Mesenchymal stem cell (in vitro differentiated cells and primary cell): ENCODE measurements around the gene ATE1.
A peak's percentile ranks its signal among the peaks of the same experiment; 100 is the strongest.

Experiments used
- DNase-seq: peaks from one replicate; pipeline ENCODE4 v3.0.0-alpha.2; 2013
- H2AFZ ChIP-seq: one replicate; pipeline ENCODE4 v1.6.1; 2013; ENCODE audit warnings: low read depth, mild to moderate bottlenecking, control low read depth, inconsistent platforms, low read length, moderate library complexity
- H2AK5ac ChIP-seq: 2 replicates; pipeline ENCODE4 v1.6.1; 2013; ENCODE audit warnings: low read length, moderate library complexity, mild to moderate bottlenecking, inconsistent platforms; ENCODE audit not compliant: severe bottlenecking
- H2BK120ac ChIP-seq: one replicate; pipeline ENCODE4 v1.6.1; 2013; ENCODE audit warnings: low read depth, mild to moderate bottlenecking, inconsistent platforms, low read length, moderate library complexity
- H2BK12ac ChIP-seq, 2 experiments: one replicate each; pipeline ENCODE4 v1.6.1; 2013; ENCODE audit warnings: inconsistent platforms in 2 of 2, low read length in 2 of 2, mild to moderate bottlenecking in 2 of 2, moderate library complexity in 2 of 2, control low read depth in 1 of 2
- H2BK15ac ChIP-seq: one replicate; pipeline ENCODE4 v1.6.1; 2013; ENCODE audit warnings: mild to moderate bottlenecking, low read depth, inconsistent platforms; ENCODE audit not compliant: poor library complexity, severe bottlenecking
- H2BK5ac ChIP-seq: 2 replicates; pipeline ENCODE4 v1.6.1; 2013; ENCODE audit warnings: low read depth, mild to moderate bottlenecking, low read length, control low read depth, inconsistent platforms; ENCODE audit not compliant: poor library complexity, severe bottlenecking
- H3K14ac ChIP-seq, 2 experiments: one replicate each; pipeline ENCODE4 v1.6.1; 2013; ENCODE audit warnings: inconsistent platforms in 2 of 2, low read length in 2 of 2, control low read depth in 1 of 2, mild to moderate bottlenecking in 1 of 2, moderate library complexity in 1 of 2
- H3K18ac ChIP-seq, 2 experiments: one replicate each; pipeline ENCODE4 v1.6.1; 2013; ENCODE audit warnings: inconsistent platforms in 2 of 2, low read length in 2 of 2, control low read depth in 1 of 2, low read depth in 1 of 2, mild to moderate bottlenecking in 1 of 2
- H3K23ac ChIP-seq, 2 experiments: one replicate each; pipeline ENCODE4 v1.6.1; 2013; ENCODE audit warnings: inconsistent platforms in 2 of 2, low read length in 2 of 2, mild to moderate bottlenecking in 2 of 2, moderate library complexity in 2 of 2, control low read depth in 1 of 2
- H3K27ac ChIP-seq: 2 replicates; pipeline ENCODE4 v1.5.1; 2013; ENCODE audit warnings: mild to moderate bottlenecking, moderate library complexity, low read length, control low read depth, inconsistent platforms; ENCODE audit not compliant: poor library complexity, severe bottlenecking
- H3K27me3 ChIP-seq, 2 experiments: 2 replicates each; pipeline versions ENCODE4 v1.6.1 to v1.7.0; 2013; ENCODE audit warnings: low read length in 2 of 2, mild to moderate bottlenecking in 2 of 2, moderate library complexity in 2 of 2, control low read depth in 1 of 2, inconsistent platforms in 1 of 2; ENCODE audit not compliant: control insufficient read depth in 1 of 2, insufficient read depth in 1 of 2
- H3K36me3 ChIP-seq, 2 experiments: 2 replicates each; pipeline versions ENCODE4 v1.6.1 to v1.7.0; 2013; ENCODE audit warnings: low read length in 2 of 2, control low read depth in 1 of 2, inconsistent platforms in 1 of 2, low read depth in 1 of 2, mild to moderate bottlenecking in 1 of 2; ENCODE audit not compliant: insufficient read depth in 2 of 2, control insufficient read depth in 1 of 2
- H3K4ac ChIP-seq, 2 experiments: one replicate each; pipeline ENCODE4 v1.6.1; 2013; ENCODE audit warnings: inconsistent platforms in 2 of 2, low read length in 2 of 2, mild to moderate bottlenecking in 2 of 2, moderate library complexity in 2 of 2, control low read depth in 1 of 2, low read depth in 1 of 2
- H3K4me1 ChIP-seq: 2 replicates; pipeline ENCODE4 v1.6.1; 2013; ENCODE audit warnings: low read depth, low read length, control low read depth; ENCODE audit not compliant: control insufficient read depth, insufficient read depth
- H3K4me2 ChIP-seq: 2 replicates; pipeline ENCODE4 v1.6.1; 2013; ENCODE audit warnings: low read length, mild to moderate bottlenecking, inconsistent platforms; ENCODE audit not compliant: poor library complexity, severe bottlenecking
- H3K4me3 ChIP-seq, 2 experiments: 2 replicates each; pipeline versions ENCODE4 v1.5.1 to v1.7.0; 2013; ENCODE audit warnings: low read length in 2 of 2, mild to moderate bottlenecking in 2 of 2, control low read depth in 1 of 2, low read depth in 1 of 2; ENCODE audit not compliant: insufficient read depth in 1 of 2
- H3K79me1 ChIP-seq: replicated peaks from 2 replicates; pipeline ENCODE4 v1.6.1; 2013; ENCODE audit warnings: mild to moderate bottlenecking, control low read depth, low read length, inconsistent platforms; ENCODE audit not compliant: poor library complexity, severe bottlenecking
- H3K9ac ChIP-seq: 2 replicates; pipeline ENCODE4 v1.7.0; 2013; ENCODE audit warnings: mild to moderate bottlenecking, low read length, moderate library complexity
- H3K9me3 ChIP-seq: 2 replicates; pipeline ENCODE4 v1.7.0; 2013; ENCODE audit warnings: mild to moderate bottlenecking, low read length; ENCODE audit not compliant: control insufficient read depth
- H4K8ac ChIP-seq: one replicate; pipeline ENCODE4 v1.6.1; 2013; ENCODE audit warnings: inconsistent platforms, mild to moderate bottlenecking, low read length, moderate library complexity
- H4K91ac ChIP-seq: one replicate; pipeline ENCODE4 v1.6.1; 2013; ENCODE audit warnings: mild to moderate bottlenecking, low read length, inconsistent platforms
- WGBS: methylation state at CpG from one replicate; pipeline ENCODE4 v1.1.7; 2013; ENCODE audit warnings: mixed read lengths; 5-methylcytosine and 5-hydroxymethylcytosine counted together

ATE1 gene

DNA sequence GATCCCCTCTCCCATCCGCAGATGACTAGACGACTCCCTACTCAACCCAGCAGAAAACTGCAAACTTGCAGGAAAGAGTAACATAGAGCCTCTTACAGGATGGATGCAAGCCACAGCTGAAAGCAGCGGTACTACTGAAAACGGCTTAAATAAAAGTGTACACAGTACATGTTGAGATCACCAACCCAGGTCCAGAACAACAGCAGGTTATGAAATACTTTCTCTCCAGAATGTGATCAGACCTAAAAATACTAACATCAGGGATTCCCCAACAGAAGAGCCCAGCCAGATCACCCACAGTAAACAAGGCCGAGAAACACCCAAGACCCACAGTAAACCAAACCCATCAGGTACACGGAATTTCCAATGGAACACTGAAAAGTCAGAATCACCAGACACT is 13.2 kb downstream of the ATE1 start:
- H3K14ac ChIP-seq: no peak overlapping the region

DNA sequence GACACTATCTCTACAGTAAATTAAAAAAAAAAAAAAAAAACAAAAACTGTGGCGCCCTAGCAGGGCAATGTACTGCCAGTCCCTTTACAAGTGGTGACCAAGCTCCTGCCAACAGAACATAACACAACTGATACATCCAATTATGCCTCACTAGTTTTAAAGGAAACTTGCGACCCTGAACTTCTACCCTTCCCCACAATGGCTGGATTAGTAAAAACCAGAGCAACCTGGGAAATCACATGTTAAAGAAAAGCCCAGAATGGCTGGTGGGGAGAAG is 16.5 kb downstream of the ATE1 start:
- peaks cover 27 to 44% of the 10 kb centered on the region in 2 experiments for H3K36me3 ChIP-seq
- peak overlapping the region; percentile 73 for H2AK5ac ChIP-seq
- no peak for DNase-seq
- H2BK120ac ChIP-seq: no peak overlapping the region
- H4K91ac ChIP-seq: no peak overlapping the region
- no peak overlapping the region for H3K4ac ChIP-seq
- no peak overlapping the region for H3K23ac ChIP-seq
- no peak overlapping the region for H2BK12ac ChIP-seq
- H2AFZ ChIP-seq: no peak overlapping the region
- no peaks in the 10 kb centered on the region for H3K9me3 ChIP-seq
- no peak overlapping the region for H3K14ac ChIP-seq
- H2BK5ac ChIP-seq: no peak overlapping the region
- H3K4me3 ChIP-seq: no peak overlapping the region
- 100% methylated on average over 1 of the region's 2 CpGs for WGBS
- no peak overlapping the region for H3K18ac ChIP-seq
- no peak overlapping the region for H3K4me2 ChIP-seq
- H3K79me1 ChIP-seq: peaks cover 19% of the 10 kb centered on the region
- H2BK15ac ChIP-seq: no peak overlapping the region
- H4K8ac ChIP-seq: no peak overlapping the region
- no peaks in the 10 kb centered on the region for H3K27me3 ChIP-seq
- H3K27ac ChIP-seq: no peak overlapping the region
- H3K4me1 ChIP-seq: no peaks in the 10 kb centered on the region
- no peak overlapping the region for H3K9ac ChIP-seq

More for the DNA sequence above, 13.2 kb downstream of the ATE1 start:
- no peak overlapping the region for H2BK5ac ChIP-seq
- no peak overlapping the region for H3K27ac ChIP-seq
- H2BK15ac ChIP-seq: no peak overlapping the region
- no peak overlapping the region for H3K4ac ChIP-seq
- no peaks in the 10 kb centered on the region for H3K27me3 ChIP-seq
- no peak overlapping the region for H3K4me3 ChIP-seq
- no peak for DNase-seq
- H3K4me1 ChIP-seq: no peaks in the 10 kb centered on the region
- no peak overlapping the region for H3K18ac ChIP-seq
- H3K79me1 ChIP-seq: peaks cover 16% of the 10 kb centered on the region
- 97% methylated on average over 6 of the region's 6 CpGs for WGBS
- H2AFZ ChIP-seq: no peak overlapping the region
- no peak overlapping the region for H3K23ac ChIP-seq
- no peaks in the 10 kb centered on the region for H3K9me3 ChIP-seq
- peaks cover 24 to 40% of the 10 kb centered on the region in 2 experiments for H3K36me3 ChIP-seq
- no peak overlapping the region for H3K4me2 ChIP-seq
- no peak overlapping the region for H4K91ac ChIP-seq
- no peak overlapping the region for H2AK5ac ChIP-seq
- no peak overlapping the region for H4K8ac ChIP-seq
- no peak overlapping the region for H2BK12ac ChIP-seq
- no peak overlapping the region for H3K9ac ChIP-seq
- no peak overlapping the region for H2BK120ac ChIP-seq

DNA sequence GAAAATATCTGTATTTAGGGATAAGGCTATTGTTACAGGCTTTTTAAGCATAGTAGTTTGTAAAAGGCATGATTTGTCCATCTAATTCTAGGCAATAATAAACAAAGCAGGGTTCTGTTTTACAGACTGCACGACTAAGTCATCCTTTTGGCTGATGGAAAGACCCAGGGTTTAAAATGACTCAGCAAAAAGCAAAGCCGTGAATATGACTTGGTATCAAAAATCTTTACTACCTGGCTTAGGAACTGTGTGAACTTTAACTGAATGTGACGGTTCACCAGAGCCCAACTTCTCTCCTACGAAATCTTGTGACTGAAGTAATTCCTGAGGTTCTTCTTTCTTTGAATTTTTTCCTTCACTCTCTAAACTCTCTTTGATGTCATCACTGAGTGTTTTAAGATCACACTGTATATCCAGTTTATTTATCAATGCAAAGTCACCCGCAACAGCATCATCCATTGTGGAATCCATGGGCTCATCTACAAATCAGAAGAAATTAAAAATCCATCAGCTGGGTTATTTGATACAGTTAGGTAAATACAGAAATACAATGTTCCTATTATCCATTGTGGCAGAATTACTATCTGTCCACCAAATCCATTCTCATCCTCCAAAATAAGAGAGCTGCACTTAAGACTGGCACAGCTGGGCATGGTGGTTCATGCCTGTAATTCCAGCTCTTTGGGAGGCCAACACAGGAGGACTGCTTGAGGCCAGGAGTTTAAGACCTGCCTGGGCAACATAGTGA is 17.0 kb downstream of the ATE1 start:
- no peak overlapping the region for H3K4ac ChIP-seq
- no peak overlapping the region for H3K27ac ChIP-seq
- no peak overlapping the region for H4K91ac ChIP-seq
- no peak overlapping the region for H2AK5ac ChIP-seq
- no peak overlapping the region for H3K4me3 ChIP-seq
- no peaks in the 10 kb centered on the region for H3K9me3 ChIP-seq
- H3K18ac ChIP-seq: no peak overlapping the region
- H2BK12ac ChIP-seq: no peak overlapping the region
- peak; percentile 62 for DNase-seq
- peak overlapping the region; percentile 71 for H3K9ac ChIP-seq
- H3K36me3 ChIP-seq: peaks cover 27 to 44% of the 10 kb centered on the region in 2 experiments
- no peak overlapping the region for H3K4me2 ChIP-seq
- WGBS: 50% methylated on average over 5 of the region's 5 CpGs
- H2AFZ ChIP-seq: no peak overlapping the region
- H2BK15ac ChIP-seq: no peak overlapping the region
- H3K14ac ChIP-seq: no peak overlapping the region
- no peak overlapping the region for H4K8ac ChIP-seq
- no peak overlapping the region for H2BK120ac ChIP-seq
- no peaks in the 10 kb centered on the region for H3K4me1 ChIP-seq
- H3K79me1 ChIP-seq: peaks cover 19% of the 10 kb centered on the region
- H3K23ac ChIP-seq: no peak overlapping the region
- no peaks in the 10 kb centered on the region for H3K27me3 ChIP-seq
- no peak overlapping the region for H2BK5ac ChIP-seq

DNA sequence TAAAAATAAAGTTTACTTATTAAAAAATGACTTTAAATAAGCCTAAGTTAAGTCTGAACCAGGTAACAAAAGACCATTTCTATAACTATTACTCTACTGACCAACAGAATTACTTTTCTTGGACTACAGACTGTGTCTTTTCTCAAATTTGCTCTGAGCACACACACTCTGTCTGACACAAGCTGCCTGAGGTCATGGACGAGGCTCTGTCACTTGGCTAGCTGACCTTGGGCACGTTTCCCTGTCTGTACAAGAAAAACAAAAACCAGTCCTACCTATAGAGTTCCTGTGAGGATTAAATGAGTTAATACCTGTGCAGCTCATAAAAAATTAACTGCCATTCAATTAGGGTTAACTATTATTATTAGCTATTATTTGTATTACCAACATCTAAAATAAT is 22.9 kb downstream of the ATE1 start:
- Histone ChIP-seq H2BK12ac (no peak overlapping the region), H2AFZ (no peak overlapping the region), H3K4ac (no peak overlapping the region), H3K9ac (no peak overlapping the region), H3K36me3 (peaks cover 15 to 47% of the 10 kb centered on the region in 2 experiments), H3K4me2 (no peak overlapping the region), H3K9me3 (no peaks in the 10 kb centered on the region), H4K8ac (no peak overlapping the region), H3K79me1 (peaks cover 13% of the 10 kb centered on the region), H3K23ac (no peak overlapping the region), H2BK120ac (no peak overlapping the region), H3K14ac (no peak overlapping the region), H3K4me3 (no peak overlapping the region), H4K91ac (no peak overlapping the region), H3K18ac (no peak overlapping the region), H3K4me1 (no peaks in the 10 kb centered on the region), H2AK5ac (no peak overlapping the region), H3K27ac (no peak overlapping the region), H3K27me3 (no peaks in the 10 kb centered on the region), H2BK5ac (no peak overlapping the region), H2BK15ac (no peak overlapping the region)
- WGBS: no CpG with 5 or more reads among the region's 2 CpGs
- DNase-seq: no peak
